Measurements from ENCODE around the gene TRIP13.

DNA sequence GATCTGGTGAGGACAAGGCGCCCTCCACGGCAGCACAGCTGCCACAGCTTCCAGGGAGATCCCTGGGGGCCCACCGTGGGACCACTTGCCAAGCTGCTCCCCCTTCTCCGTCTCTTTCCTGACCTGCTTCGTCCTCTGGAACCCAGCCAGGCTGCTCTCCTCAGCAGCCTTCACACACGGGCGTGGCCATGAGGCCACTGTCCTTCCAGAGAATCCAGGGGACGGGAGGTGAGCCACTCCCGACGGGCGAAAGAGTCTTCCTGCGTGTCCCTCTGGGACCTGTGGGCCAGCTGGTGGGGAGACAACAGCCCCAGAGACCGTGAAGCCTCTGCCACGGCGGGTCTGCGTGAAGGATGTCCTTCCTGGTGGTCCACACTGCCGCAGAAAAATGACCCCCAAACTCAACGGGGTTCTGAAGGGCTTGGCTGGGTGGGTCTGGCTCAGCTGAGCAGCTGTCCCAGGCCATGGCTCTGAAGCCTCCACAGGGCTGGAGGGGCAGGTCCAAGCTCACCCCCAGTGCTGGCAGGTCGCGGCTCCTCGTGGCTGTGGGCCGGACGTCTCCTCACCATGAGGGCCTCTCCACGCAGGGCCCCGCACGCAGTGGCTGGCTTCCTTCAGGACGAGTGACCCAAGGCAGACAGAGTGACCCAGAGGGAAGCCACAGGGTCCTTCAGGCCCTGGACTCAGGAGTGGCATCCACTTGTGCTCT, 68.5 kb downstream of the TRIP13 start:
- TF ChIP-seq CTCF (IDR thresholded peaks at IDR 0.05): no peak
- no peak for TF ChIP-seq POLR2A (IDR thresholded peaks at IDR 0.05)

Data from thyroid gland (tissue), 4 donors.